ENCODE measurements around the gene BCKDHB.
"Not testable (repeated sequence)": the region's sequence is repeated elsewhere in the genome, so short reads cannot be mapped to it uniquely, and the experiment has no call there.

Gene BCKDHB

DNA sequence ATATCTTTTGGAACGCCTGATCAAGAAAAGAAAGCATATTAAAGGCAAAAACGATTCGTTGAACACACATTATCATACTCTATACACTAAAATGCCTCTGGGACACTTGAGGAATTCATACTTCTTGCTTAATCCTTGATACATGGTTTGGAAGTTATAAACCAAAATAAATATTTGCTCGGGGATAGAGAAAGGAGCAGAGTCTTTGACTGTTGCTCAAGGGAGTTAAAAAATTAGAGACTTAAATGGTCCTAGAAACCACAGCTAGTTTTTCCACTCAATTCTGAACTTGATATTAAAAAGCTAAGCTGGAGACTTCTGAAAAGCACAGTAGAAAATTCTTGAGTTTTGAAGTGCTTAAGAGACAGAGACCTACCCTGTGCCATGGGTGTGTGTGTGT is 98.9 kb downstream of the BCKDHB start:
- no peak overlapping the region for H3K4me3 ChIP-seq (ENCODE audit: low read depth, low read length)
- TF ChIP-seq, protein P1, sequence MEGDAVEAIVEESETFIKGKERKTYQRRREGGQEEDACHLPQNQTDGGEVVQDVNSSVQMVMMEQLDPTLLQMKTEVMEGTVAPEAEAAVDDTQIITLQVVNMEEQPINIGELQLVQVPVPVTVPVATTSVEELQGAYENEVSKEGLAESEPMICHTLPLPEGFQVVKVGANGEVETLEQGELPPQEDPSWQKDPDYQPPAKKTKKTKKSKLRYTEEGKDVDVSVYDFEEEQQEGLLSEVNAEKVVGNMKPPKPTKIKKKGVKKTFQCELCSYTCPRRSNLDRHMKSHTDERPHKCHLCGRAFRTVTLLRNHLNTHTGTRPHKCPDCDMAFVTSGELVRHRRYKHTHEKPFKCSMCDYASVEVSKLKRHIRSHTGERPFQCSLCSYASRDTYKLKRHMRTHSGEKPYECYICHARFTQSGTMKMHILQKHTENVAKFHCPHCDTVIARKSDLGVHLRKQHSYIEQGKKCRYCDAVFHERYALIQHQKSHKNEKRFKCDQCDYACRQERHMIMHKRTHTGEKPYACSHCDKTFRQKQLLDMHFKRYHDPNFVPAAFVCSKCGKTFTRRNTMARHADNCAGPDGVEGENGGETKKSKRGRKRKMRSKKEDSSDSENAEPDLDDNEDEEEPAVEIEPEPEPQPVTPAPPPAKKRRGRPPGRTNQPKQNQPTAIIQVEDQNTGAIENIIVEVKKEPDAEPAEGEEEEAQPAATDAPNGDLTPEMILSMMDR (IDR thresholded peaks at IDR 0.05; ENCODE audit: low read depth, low read length): no peak

DNA sequence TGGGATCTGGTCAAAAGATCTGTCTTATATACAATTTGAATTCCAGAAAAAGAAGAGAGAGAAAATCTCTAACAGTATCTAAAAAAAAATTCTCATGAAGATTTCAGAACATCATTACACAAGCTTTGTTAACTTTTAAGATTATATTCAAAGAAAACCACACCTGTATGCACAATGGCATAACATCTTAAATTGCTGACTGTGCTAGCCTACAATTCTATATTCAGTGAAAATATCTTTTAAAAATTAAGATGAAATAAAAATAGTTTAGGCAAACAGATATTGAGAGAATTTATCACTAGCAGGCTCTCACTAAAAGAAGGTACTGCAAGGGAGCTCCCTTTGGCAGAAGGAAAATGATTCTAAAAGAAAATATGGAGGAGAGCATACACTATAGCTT is 100.3 kb downstream of the BCKDHB start:
- H3K4me3 ChIP-seq (ENCODE audit: low read depth, low read length): no peak overlapping the region
- TF ChIP-seq, protein P1 (IDR thresholded peaks at IDR 0.05; ENCODE audit: low read depth, low read length): no peak

DNA sequence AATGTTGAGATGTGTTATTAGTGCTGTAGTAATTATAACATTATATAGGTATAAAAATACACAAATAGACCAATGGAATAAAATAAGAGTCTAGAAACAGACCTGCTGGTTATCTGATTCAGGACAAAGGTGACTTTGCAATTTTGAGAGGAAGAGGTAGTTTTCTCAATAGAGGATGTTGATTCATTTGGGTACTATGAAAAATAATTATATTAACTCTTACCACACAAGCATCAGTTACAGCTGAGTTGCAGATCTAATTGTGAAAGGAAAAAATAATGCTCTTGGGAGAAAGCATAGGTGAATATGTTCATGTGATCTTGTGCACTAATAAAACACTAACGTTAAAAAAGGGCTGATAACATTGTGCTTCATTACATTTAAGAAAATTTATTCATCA is 103.0 kb downstream of the BCKDHB start:
- H3K4me3 ChIP-seq (ENCODE audit: low read depth, low read length): no peak overlapping the region
- TF ChIP-seq, protein P1 (IDR thresholded peaks at IDR 0.05; ENCODE audit: low read depth, low read length): no peak

DNA sequence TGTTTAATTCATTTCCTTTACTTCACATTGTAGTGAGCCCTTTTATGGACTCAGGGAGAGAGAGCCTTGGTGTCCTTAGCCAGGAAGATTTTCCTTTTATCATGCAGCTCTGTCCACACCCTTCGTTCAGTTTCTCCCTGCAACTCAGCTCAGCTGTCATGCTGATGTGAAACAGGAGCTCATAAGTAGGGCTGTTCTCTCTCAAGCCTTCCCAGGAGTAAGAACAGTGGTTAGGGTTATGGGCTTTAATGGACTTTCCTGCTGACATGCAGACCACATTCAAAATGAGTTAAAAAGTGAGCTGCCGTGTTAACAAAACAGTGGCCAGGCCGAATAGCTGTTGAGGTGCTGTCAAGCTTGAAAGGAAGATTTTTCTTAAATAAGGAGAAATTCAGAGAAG is 104.1 kb downstream of the BCKDHB start:
- no peak overlapping the region for H3K4me3 ChIP-seq (ENCODE audit: low read depth, low read length)
- TF ChIP-seq, protein P1 (IDR thresholded peaks at IDR 0.05; ENCODE audit: low read depth, low read length): no peak

DNA sequence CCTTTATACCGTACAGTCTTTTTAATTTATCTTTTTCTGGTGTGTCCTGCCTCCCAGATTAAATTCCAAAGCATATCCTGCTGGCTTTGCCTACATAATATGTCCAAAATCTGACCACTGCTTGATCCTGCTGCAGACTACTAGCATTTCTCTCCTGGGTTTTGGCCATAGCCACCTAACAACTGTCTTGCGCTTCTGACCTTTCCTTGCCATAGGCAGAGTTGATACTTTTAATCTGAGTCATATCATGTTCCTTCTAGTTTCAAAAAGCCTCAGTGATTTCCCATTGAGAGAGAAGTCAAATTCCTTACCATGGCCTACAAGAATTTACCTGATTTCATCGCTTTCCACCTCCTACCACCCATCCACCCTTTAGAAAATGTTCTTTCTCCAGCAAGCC is 104.8 kb downstream of the BCKDHB start:
- TF ChIP-seq, protein P1 (IDR thresholded peaks at IDR 0.05; ENCODE audit: low read depth, low read length): no peak

DNA sequence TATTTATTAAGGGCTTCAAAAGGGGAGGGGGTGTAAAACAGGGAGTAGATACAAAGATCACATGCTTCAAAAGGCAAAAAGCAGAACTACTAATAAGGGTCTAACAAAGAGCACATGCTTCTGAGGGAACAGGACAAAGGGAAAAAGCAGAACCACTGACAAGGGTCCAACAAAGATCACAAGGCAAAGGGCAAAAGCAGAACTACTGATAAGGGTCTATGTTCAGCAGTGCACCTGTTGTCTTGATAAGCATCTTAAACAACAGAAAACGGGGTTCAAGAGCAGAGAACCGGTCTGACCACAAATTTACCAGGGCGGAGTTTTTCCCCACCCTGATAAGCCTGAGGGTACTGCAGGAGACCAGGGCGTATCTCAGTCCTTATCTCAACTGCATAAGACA is 105.4 kb downstream of the BCKDHB start:
- not testable (repeated sequence) for H3K4me3 ChIP-seq (ENCODE audit: low read depth, low read length)

More for the DNA sequence above, 104.8 kb downstream of the BCKDHB start:
- no peak overlapping the region for H3K4me3 ChIP-seq (ENCODE audit: low read depth, low read length)

DNA sequence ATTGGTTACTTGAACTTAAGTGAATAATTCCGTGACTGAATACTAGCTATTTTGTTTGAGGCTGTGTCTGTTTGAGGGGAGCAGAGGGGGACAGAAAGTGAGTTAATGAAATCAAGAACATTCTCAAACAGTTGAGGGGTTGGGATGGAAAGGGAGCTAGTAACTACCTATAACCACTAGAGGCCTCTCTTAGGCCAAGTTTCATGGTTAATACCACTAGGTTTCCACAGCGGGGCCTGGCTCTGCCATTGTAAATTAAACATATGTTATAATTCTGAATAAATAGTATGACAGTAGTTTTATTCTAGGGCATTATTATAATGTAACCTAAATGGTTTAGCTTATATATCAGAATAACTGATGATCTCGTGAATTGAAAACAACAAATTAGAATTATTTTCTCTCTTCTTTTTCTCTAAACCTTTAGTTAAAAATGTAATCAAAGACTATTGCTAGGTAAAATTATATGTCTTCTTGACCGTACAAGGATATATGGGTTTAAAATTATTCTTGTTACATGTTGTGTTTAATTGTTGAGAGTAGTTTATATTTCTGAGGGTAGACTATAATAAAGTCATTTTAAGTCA is 108.1 kb downstream of the BCKDHB start:
- H3K4me3 ChIP-seq (ENCODE audit: low read depth, low read length): no peak overlapping the region
- TF ChIP-seq, protein P1 (IDR thresholded peaks at IDR 0.05; ENCODE audit: low read depth, low read length): peak; percentile 65

DNA sequence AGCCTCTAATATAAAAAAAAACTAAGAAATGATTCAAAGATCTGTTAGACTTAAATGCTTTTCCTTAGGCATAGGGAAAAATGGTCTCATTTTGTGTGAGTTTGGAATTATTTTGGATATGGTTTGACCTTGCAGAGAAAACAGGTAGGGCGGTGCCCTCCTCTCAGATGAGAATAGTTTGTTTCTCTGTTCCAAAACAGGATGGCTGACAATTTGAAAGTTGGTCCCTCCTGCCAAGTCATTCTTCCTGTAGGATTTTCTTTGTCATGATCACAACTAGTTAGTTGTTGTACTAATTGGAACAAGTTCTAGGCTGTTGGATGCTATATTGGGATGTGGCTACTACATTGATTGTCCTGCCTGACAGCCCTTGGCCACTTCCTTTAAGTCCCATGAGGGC is 108.6 kb downstream of the BCKDHB start:
- no peak overlapping the region for H3K4me3 ChIP-seq (ENCODE audit: low read depth, low read length)
- TF ChIP-seq, protein P1 (IDR thresholded peaks at IDR 0.05; ENCODE audit: low read depth, low read length): no peak
